Measurements from ENCODE around the gene GJC2. TPM values are rescaled to one million over a fixed set of nuclear protein-coding genes. Genes with fewer than 3 reads are reported as not detected.

The GJC2 gene
- total and polyA plus RNA-seq, 4 donors, result 0.10 to 0.79 (median 0.25) TPM; not detected in 1

- Histone ChIP-seq H3K9ac (ENCODE audit: low read depth in 1 of 2, low read length in 2 of 2) (no peak overlapping the region), H3K4me1 (ENCODE audit: control insufficient read depth in 4 of 4, insufficient read depth in 4 of 4, low read length in 3 of 4) (peaks cover 0 to 18% (median 0%) of the 10 kb centered on the region in 4 donors), H3K4me3 (ENCODE audit: low read depth in 1 of 3, low read length in 3 of 3) (no peak overlapping the region), H3K27ac (ENCODE audit: low read depth in 1 of 2, low read length in 2 of 2) (no peak overlapping the region), H3K36me3 (ENCODE audit: control insufficient read depth in 4 of 4, insufficient read depth in 3 of 4, low read depth in 1 of 4, low read length in 3 of 4) (no peaks in the 10 kb centered on the region), H3K27me3 (ENCODE audit: control insufficient read depth in 4 of 4, insufficient read depth in 4 of 4, low read length in 3 of 4) (no peaks in the 10 kb centered on the region), H3K9me3 (ENCODE audit: control insufficient read depth in 4 of 4, low read length in 3 of 4) (no peaks in the 10 kb centered on the region)
- WGBS, result 69% methylated on average over 15 of the region's 15 CpGs
- no peak for DNase-seq (ENCODE audit: low spot score)
- TF ChIP-seq RAD21 (IDR thresholded peaks at IDR 0.05) (no peak), RXRA (IDR thresholded peaks at IDR 0.05) (no peak), TAF1 (conservative IDR thresholded peaks at IDR 0.05) (no peak), HNF4G (IDR thresholded peaks at IDR 0.05) (no peak)
Observed at GRCh38 chr1:228160201-228160761, 10.6 kb downstream of the GJC2 start.

GRCh38 chr1:228161362-228161761 is 11.6 kb downstream of the GJC2 start:
- no peak overlapping the region for H3K27ac ChIP-seq (ENCODE audit: low read depth in 1 of 2, low read length in 2 of 2)
- no peak overlapping the region for H3K9ac ChIP-seq (ENCODE audit: low read depth in 1 of 2, low read length in 2 of 2)
- H3K27me3 ChIP-seq (ENCODE audit: control insufficient read depth in 4 of 4, insufficient read depth in 4 of 4, low read length in 3 of 4), result no peaks in the 10 kb centered on the region
- peaks cover 0 to 16% (median under 1%) of the 10 kb centered on the region in 4 donors for H3K4me1 ChIP-seq (ENCODE audit: control insufficient read depth in 4 of 4, insufficient read depth in 4 of 4, low read length in 3 of 4)
- TF ChIP-seq, protein P1, sequence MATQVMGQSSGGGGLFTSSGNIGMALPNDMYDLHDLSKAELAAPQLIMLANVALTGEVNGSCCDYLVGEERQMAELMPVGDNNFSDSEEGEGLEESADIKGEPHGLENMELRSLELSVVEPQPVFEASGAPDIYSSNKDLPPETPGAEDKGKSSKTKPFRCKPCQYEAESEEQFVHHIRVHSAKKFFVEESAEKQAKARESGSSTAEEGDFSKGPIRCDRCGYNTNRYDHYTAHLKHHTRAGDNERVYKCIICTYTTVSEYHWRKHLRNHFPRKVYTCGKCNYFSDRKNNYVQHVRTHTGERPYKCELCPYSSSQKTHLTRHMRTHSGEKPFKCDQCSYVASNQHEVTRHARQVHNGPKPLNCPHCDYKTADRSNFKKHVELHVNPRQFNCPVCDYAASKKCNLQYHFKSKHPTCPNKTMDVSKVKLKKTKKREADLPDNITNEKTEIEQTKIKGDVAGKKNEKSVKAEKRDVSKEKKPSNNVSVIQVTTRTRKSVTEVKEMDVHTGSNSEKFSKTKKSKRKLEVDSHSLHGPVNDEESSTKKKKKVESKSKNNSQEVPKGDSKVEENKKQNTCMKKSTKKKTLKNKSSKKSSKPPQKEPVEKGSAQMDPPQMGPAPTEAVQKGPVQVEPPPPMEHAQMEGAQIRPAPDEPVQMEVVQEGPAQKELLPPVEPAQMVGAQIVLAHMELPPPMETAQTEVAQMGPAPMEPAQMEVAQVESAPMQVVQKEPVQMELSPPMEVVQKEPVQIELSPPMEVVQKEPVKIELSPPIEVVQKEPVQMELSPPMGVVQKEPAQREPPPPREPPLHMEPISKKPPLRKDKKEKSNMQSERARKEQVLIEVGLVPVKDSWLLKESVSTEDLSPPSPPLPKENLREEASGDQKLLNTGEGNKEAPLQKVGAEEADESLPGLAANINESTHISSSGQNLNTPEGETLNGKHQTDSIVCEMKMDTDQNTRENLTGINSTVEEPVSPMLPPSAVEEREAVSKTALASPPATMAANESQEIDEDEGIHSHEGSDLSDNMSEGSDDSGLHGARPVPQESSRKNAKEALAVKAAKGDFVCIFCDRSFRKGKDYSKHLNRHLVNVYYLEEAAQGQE (IDR thresholded peaks at IDR 0.05), result no peak
- TF ChIP-seq RXRA (IDR thresholded peaks at IDR 0.05) (no peak), HNF4A (conservative IDR thresholded peaks at IDR 0.05) (no peak), YY1 (IDR thresholded peaks at IDR 0.05) (no peak), NR2F2 (IDR thresholded peaks at IDR 0.05) (no peak), MAX (IDR thresholded peaks at IDR 0.05) (no peak), EGR1 (IDR thresholded peaks at IDR 0.05; ENCODE audit: low read depth in 2 of 2) (no peak)
- TF ChIP-seq, protein P2, sequence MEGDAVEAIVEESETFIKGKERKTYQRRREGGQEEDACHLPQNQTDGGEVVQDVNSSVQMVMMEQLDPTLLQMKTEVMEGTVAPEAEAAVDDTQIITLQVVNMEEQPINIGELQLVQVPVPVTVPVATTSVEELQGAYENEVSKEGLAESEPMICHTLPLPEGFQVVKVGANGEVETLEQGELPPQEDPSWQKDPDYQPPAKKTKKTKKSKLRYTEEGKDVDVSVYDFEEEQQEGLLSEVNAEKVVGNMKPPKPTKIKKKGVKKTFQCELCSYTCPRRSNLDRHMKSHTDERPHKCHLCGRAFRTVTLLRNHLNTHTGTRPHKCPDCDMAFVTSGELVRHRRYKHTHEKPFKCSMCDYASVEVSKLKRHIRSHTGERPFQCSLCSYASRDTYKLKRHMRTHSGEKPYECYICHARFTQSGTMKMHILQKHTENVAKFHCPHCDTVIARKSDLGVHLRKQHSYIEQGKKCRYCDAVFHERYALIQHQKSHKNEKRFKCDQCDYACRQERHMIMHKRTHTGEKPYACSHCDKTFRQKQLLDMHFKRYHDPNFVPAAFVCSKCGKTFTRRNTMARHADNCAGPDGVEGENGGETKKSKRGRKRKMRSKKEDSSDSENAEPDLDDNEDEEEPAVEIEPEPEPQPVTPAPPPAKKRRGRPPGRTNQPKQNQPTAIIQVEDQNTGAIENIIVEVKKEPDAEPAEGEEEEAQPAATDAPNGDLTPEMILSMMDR (IDR thresholded peaks at IDR 0.05; ENCODE audit: low read depth, low read length, missing input control), result no peak
- no peaks in the 10 kb centered on the region for H3K36me3 ChIP-seq (ENCODE audit: control insufficient read depth in 4 of 4, insufficient read depth in 3 of 4, low read depth in 1 of 4, low read length in 3 of 4)
- 40% methylated on average over 7 of the region's 7 CpGs for WGBS
- H3K9me3 ChIP-seq (ENCODE audit: control insufficient read depth in 4 of 4, low read length in 3 of 4), result no peaks in the 10 kb centered on the region
- no peak overlapping the region for H3K4me3 ChIP-seq (ENCODE audit: low read depth in 1 of 3, low read length in 3 of 3)
- no peak for DNase-seq (ENCODE audit: low spot score)

DNA sequence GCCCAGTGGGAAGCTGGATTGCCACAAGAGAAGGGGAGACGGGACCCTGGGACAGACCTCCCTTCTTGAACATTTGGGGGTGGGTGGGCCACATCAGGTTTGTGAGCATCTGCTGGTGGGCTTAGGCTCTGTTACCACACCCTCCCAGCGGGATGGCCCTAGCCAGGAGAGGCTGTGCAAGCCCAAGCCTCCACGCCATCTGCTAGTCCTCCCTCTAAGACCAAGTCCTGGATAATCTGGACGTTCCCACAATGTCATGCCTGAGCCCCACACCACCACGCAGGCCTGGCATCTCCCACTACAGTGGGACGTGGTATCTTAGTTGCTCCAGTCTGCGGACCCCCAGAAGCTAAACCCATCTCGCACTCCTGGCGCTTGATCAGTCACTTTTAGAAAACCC is 12.1 kb downstream of the GJC2 start:
- WGBS, result 78% methylated on average over 9 of the region's 9 CpGs
- H3K9me3 ChIP-seq (ENCODE audit: control insufficient read depth in 4 of 4, low read length in 3 of 4), result no peaks in the 10 kb centered on the region
- H3K27me3 ChIP-seq (ENCODE audit: control insufficient read depth in 4 of 4, insufficient read depth in 4 of 4, low read length in 3 of 4), result no peaks in the 10 kb centered on the region
- no peak overlapping the region for H3K4me3 ChIP-seq (ENCODE audit: low read depth in 1 of 3, low read length in 3 of 3)
- no peak for DNase-seq (ENCODE audit: low spot score)
- peak overlapping the region in 1 of 2 donors; percentile 41 for H3K27ac ChIP-seq (ENCODE audit: low read depth in 1 of 2, low read length in 2 of 2)
- H3K4me1 ChIP-seq (ENCODE audit: control insufficient read depth in 4 of 4, insufficient read depth in 4 of 4, low read length in 3 of 4), result peaks cover 0 to 18% (median 3%) of the 10 kb centered on the region in 4 donors
- H3K9ac ChIP-seq (ENCODE audit: low read depth in 1 of 2, low read length in 2 of 2), result no peak overlapping the region
- no peaks in the 10 kb centered on the region for H3K36me3 ChIP-seq (ENCODE audit: control insufficient read depth in 4 of 4, insufficient read depth in 3 of 4, low read depth in 1 of 4, low read length in 3 of 4)
- TF ChIP-seq FOXA2 (IDR thresholded peaks at IDR 0.05) (no peak), YY1 (IDR thresholded peaks at IDR 0.05) (no peak), FOXA1 (IDR thresholded peaks at IDR 0.05) (no peak), HNF4G (IDR thresholded peaks at IDR 0.05) (no peak), JUND (IDR thresholded peaks at IDR 0.05) (no peak), HNF4A (conservative IDR thresholded peaks at IDR 0.05) (no peak), GABPA (IDR thresholded peaks at IDR 0.05 in 1 of 2, conservative IDR thresholded peaks at IDR 0.05 in 1 of 2) (no peak), TAF1 (conservative IDR thresholded peaks at IDR 0.05) (no peak), MAX (IDR thresholded peaks at IDR 0.05) (no peak), SP1 (IDR thresholded peaks at IDR 0.05) (no peak)
- TF ChIP-seq, protein P2 (IDR thresholded peaks at IDR 0.05; ENCODE audit: low read depth, low read length, missing input control), result no peak
